HCT116 (cell line): ENCODE data around the gene SPACA1. TPM values are rescaled to one million over a fixed set of nuclear protein-coding genes. Genes with fewer than 3 reads are reported as not detected.

ENCODE experiments used
- ATAC-seq: fragments of 200-7000 bp; cut with Tn5 transposase; 2 replicates; pipeline ENCODE4 v1.9.1; 2020; ENCODE audit warnings: mild to moderate bottlenecking, moderate library complexity
- BruUV-seq: library from RNA; stranded (reverse); fragments of 400-500 nt; replicated peaks from 2 replicates; lab custom pipeline; 2021; lab: Mats Ljungman, UMichigan
- CTCF ChIA-PET: fragments of 300-600 bp; sonication (Branson Sonifier 250); formaldehyde crosslinking; loops from one replicate; lab custom pipeline; 2021; ENCODE audit warnings: antibody characterized with exemption; lab: Charles Lee
- POLR2A ChIA-PET: fragments of 300-600, 350-600 bp; sonication (Branson Sonifier 250); formaldehyde crosslinking; loops from one replicate; lab custom pipeline; 2021; ENCODE audit warnings: antibody characterized with exemption; lab: Charles Lee
- RAD21 ChIA-PET, 2 experiments: fragments of 300-600 bp; sonication (Branson Sonifier 250); formaldehyde crosslinking; loops; one replicate each; lab custom pipeline; 2023; ENCODE audit warnings: low total read pairs in 2 of 2; ENCODE audit not compliant: uncharacterized antibody in 2 of 2, unreplicated experiment in 2 of 2, low non-redundant PET in 1 of 2; lab: Charles Lee
- DNase-seq: peaks from one replicate; pipeline ENCODE4 v3.0.0-alpha.2; 2010; ENCODE audit warnings: low read depth, low spot score
- H2AFZ ChIP-seq: fragments of 200-600 bp; shearing (Covaris generic), sonication (generic); 2 replicates; pipeline ENCODE4 v1.6.1; 2017; ENCODE audit warnings: low read depth, mixed run types, mixed read lengths, antibody characterized with exemption, low read length; ENCODE audit not compliant: poor library complexity, severe bottlenecking
- H3K27ac ChIP-seq: 2 replicates; pipeline ENCODE4 v1.5.1; 2012; ENCODE audit warnings: low read depth, low read length
- H3K27me3 ChIP-seq: fragments of 200-600 bp; sonication (generic); 2 replicates; pipeline ENCODE4 v1.6.1; 2016; ENCODE audit warnings: mixed run types, low read length, mixed read lengths; ENCODE audit not compliant: insufficient read depth
- H3K36me3 ChIP-seq, 2 experiments: fragments of 200-500 bp in 1 of 2; fragments of 200-600 bp in 1 of 2; sonication (Bioruptor generic) in 1 of 2; sonication (generic) in 1 of 2; 2 replicates each; pipeline versions ENCODE4 v1.5.1 to v1.6.1; 2014 to 2016; ENCODE audit warnings: low read length in 2 of 2, inconsistent platforms in 1 of 2, mixed read lengths in 1 of 2, mixed run types in 1 of 2; ENCODE audit not compliant: insufficient read depth in 2 of 2, control insufficient read depth in 1 of 2
- H3K4me1 ChIP-seq, 2 experiments: fragments of 200-600 bp in 1 of 2; sonication (generic) in 1 of 2; 2 replicates each; pipeline versions ENCODE4 v1.5.1 to v1.6.1; 2012 to 2017; ENCODE audit warnings: low read length in 2 of 2, inconsistent platforms in 1 of 2, mild to moderate bottlenecking in 1 of 2, mixed read lengths in 1 of 2, mixed run types in 1 of 2, moderate library complexity in 1 of 2; ENCODE audit not compliant: insufficient read depth in 2 of 2, control insufficient read depth in 1 of 2
- H3K4me2 ChIP-seq: fragments of 200-600 bp; sonication (generic); 2 replicates; pipeline ENCODE4 v1.6.1; 2017; ENCODE audit warnings: mixed run types, low read length, mixed read lengths
- H3K4me3 ChIP-seq, 2 experiments: fragments of 200-600 bp in 1 of 2; sonication (generic) in 1 of 2; replicated peaks in 1 of 2; 2 replicates each; pipeline ENCODE4 v1.5.1; 2011 to 2016; ENCODE audit warnings: low read length in 2 of 2, control low read depth in 1 of 2, low read depth in 1 of 2, mild to moderate bottlenecking in 1 of 2, mixed read lengths in 1 of 2, mixed run types in 1 of 2
- H3K79me2 ChIP-seq: fragments of 200-600 bp; sonication (generic); 2 replicates; pipeline ENCODE4 v1.6.1; 2017; ENCODE audit warnings: mild to moderate bottlenecking, mixed run types, low read length, moderate library complexity, mixed read lengths; ENCODE audit not compliant: insufficient read depth
- H3K9ac ChIP-seq: fragments of 200-600 bp; sonication (generic); 2 replicates; pipeline ENCODE4 v1.6.1; 2016; ENCODE audit warnings: low read length, mixed read lengths
- H3K9me2 ChIP-seq: fragments of 200-600 bp; sonication (generic), shearing (Covaris generic); 2 replicates; pipeline ENCODE4 v1.6.1; 2017; ENCODE audit warnings: mixed run types, mild to moderate bottlenecking, moderate library complexity; ENCODE audit not compliant: insufficient read depth
- H3K9me3 ChIP-seq, 2 experiments: fragments of 200-500 bp in 1 of 2; fragments of 200-600 bp in 1 of 2; sonication (Bioruptor generic) in 1 of 2; sonication (generic) in 1 of 2; 2 replicates each; pipeline ENCODE4 v1.6.1; 2014 to 2017; ENCODE audit warnings: low read length in 2 of 2, mixed read lengths in 2 of 2, inconsistent platforms in 1 of 2, low read depth in 1 of 2, mild to moderate bottlenecking in 1 of 2, mixed run types in 1 of 2, moderate library complexity in 1 of 2; ENCODE audit not compliant: control insufficient read depth in 1 of 2, insufficient read depth in 1 of 2
- H4K20me1 ChIP-seq: fragments of 200-600 bp; sonication (generic), shearing (Covaris generic); 2 replicates; pipeline ENCODE4 v1.6.1; 2017; ENCODE audit warnings: mixed run types, mild to moderate bottlenecking, moderate library complexity; ENCODE audit not compliant: insufficient read depth
- CBX3 ChIP-seq: IDR thresholded peaks from 2 replicates; pipeline ENCODE4 v1.6.1; 2012; ENCODE audit warnings: low read depth
- CEBPB ChIP-seq: IDR thresholded peaks from 2 replicates; pipeline ENCODE4 v1.6.1; 2012; ENCODE audit warnings: low read depth
- CTCF ChIP-seq, 3 experiments: fragments of 200-600 bp in 1 of 3; sonication (generic) in 1 of 3; IDR thresholded peaks in 2 of 3; conservative IDR thresholded peaks in 1 of 3; 2 replicates each; pipeline ENCODE4 v1.5.1; 2012 to 2017; ENCODE audit warnings: low read depth in 2 of 3, low read length in 2 of 3, antibody characterized with exemption in 1 of 3, borderline replicate concordance in 1 of 3, control low read depth in 1 of 3, mild to moderate bottlenecking in 1 of 3, mixed read lengths in 1 of 3, mixed run types in 1 of 3, moderate library complexity in 1 of 3; ENCODE audit not compliant: insufficient read depth in 1 of 3
- FOSL1 ChIP-seq: IDR thresholded peaks from 2 replicates; pipeline ENCODE4 v1.6.1; 2012; ENCODE audit warnings: low read depth
- MAX ChIP-seq: IDR thresholded peaks from 2 replicates; pipeline ENCODE4 v1.6.1; 2012
- POLR2A ChIP-seq: IDR thresholded peaks from 2 replicates; pipeline ENCODE4 v1.7.0; 2011; ENCODE audit warnings: borderline replicate concordance; ENCODE audit not compliant: insufficient read depth, insufficient read length; ENCODE audit errors: extremely low read depth
- POLR2AphosphoS5 ChIP-seq: IDR thresholded peaks from 2 replicates; pipeline ENCODE4 v1.6.1; 2011; ENCODE audit warnings: mild to moderate bottlenecking, low read depth, low read length, moderate library complexity
- REST ChIP-seq: IDR thresholded peaks from 2 replicates; pipeline ENCODE4 v1.6.1; 2012; ENCODE audit warnings: low read depth
- SRF ChIP-seq: IDR thresholded peaks from 2 replicates; pipeline ENCODE4 v1.6.1; 2012; ENCODE audit warnings: low read depth
- TCF7L2 ChIP-seq: IDR thresholded peaks from 2 replicates; pipeline ENCODE4 v1.7.0; 2011; ENCODE audit warnings: borderline replicate concordance, inconsistent platforms; ENCODE audit not compliant: insufficient read depth, insufficient read length; ENCODE audit errors: extremely low read depth
- YY1 ChIP-seq: IDR thresholded peaks from 2 replicates; pipeline ENCODE4 v1.6.1; 2011; ENCODE audit warnings: low read length, low read depth, moderate library complexity, mild to moderate bottlenecking; ENCODE audit not compliant: insufficient replicate concordance; ENCODE audit errors: extremely low read depth
- ZBTB33 ChIP-seq: IDR thresholded peaks from 2 replicates; pipeline ENCODE4 v1.6.1; 2011; ENCODE audit warnings: mild to moderate bottlenecking, low read length, moderate library complexity; ENCODE audit not compliant: insufficient replicate concordance; ENCODE audit errors: extremely low read depth
- ZFX ChIP-seq: fragments of 450-650 bp; IDR thresholded peaks from 2 replicates; pipeline ENCODE4 v1.6.1; 2017
- intact Hi-C: fragments of 100-400 bp; cut with micrococcal nuclease; formaldehyde crosslinking; loops from 2 replicates; pipeline ENCODE4 v1.10.0; 2022
- total RNA-seq: library from RNA; stranded (reverse); gene quantifications from one replicate; pipeline ENCODE4 v1.2.1, GENCODE V29; 2021; ENCODE audit not compliant: unreplicated experiment

SPACA1 gene
- total RNA-seq, 1 experiment from 2014 or later: not detected

GRCh38 chr6:88045521-88046136 is 2.0 kb upstream of the SPACA1 start (continued):
- TF ChIP-seq ZBTB33 (no peak), POLR2AphosphoS5 (no peak), YY1 (no peak), POLR2A (no peak)
- TF ChIP-seq, all 23 proteins: peak for 0

- Histone ChIP-seq H2AFZ (no peak overlapping the region), H3K4me2 (no peak overlapping the region), H3K9ac (no peak overlapping the region), H3K4me3 (no peak overlapping the region), H3K27ac (no peak overlapping the region), H3K79me2 (no peaks in the 10 kb centered on the region), H3K9me2 (no peaks in the 10 kb centered on the region), H3K9me3 (no peaks in the 10 kb centered on the region), H3K36me3 (no peaks in the 10 kb centered on the region), H3K27me3 (peaks cover 21% of the 10 kb centered on the region), H4K20me1 (no peaks in the 10 kb centered on the region), H3K4me1 (no peaks in the 10 kb centered on the region)
- POLR2A ChIA-PET: no interaction called here
- RAD21 ChIA-PET: no interaction called here
- CTCF ChIA-PET: no interaction called here
- BruUV-seq: no TSS peak
- no peak for ATAC-seq
- intact Hi-C loops: no loop called here
- DNase-seq: no peak
- TF ChIP-seq ZBTB33: no peak
- no peak for TF ChIP-seq CEBPB
- TF ChIP-seq REST: no peak
- TF ChIP-seq TCF7L2: no peak
- no peak for TF ChIP-seq POLR2A
- no peak for TF ChIP-seq MAX
- TF ChIP-seq CBX3: no peak
- no peak for TF ChIP-seq CTCF (IDR thresholded peaks at IDR 0.05 in 2 of 3, conservative IDR thresholded peaks at IDR 0.05 in 1 of 3; ENCODE audit: borderline replicate concordance in 1 of 3, insufficient read depth in 1 of 3, low read depth in 2 of 3, low read length in 2 of 3)
- TF ChIP-seq YY1: no peak
- no peak for TF ChIP-seq ZFX
- TF ChIP-seq FOSL1: no peak
- no peak for TF ChIP-seq SRF
Observed at GRCh38 chr6:88048578-88048977, 937 bp downstream of the SPACA1 start.
